ENCODE measurements around the gene TLE7. TPM values are rescaled to one million over a fixed set of nuclear protein-coding genes. Genes with fewer than 3 reads are reported as not detected.

Gene TLE7
- total RNA-seq, 1 donor from 2014 or later = not detected

DNA sequence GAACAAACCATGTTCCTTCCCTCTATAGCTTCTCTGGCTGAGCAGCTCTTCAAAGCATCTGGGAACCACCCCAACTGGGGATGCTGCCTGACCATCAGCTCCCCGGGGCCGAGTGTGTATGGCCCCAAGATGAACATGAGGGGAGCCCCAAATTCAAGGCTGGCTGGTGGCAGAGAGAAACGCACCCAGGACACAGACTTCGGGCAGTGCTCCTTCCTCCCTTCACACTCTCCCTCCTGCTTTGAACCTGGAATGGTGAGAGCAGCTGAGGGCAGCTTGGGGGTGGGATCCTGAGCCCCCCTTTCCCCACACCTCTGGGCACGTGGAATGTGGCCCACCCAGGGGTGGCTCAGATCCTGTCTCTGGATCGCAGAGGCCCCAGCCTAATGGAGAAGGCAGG, 17.2 kb downstream of the TLE7 start:
- ATAC-seq (ENCODE audit: low read depth) (no peak), DNase-seq (no peak)
- H3K9me3 Mint-ChIP-seq = peaks cover 7% of the 10 kb centered on the region
- no peaks in the 10 kb centered on the region for H3K36me3 Mint-ChIP-seq (ENCODE audit: low read depth)
- CTCF ChIA-PET = no interaction called here
- no peak overlapping the region for H3K27ac Mint-ChIP-seq
- TF ChIP-seq, protein P1, sequence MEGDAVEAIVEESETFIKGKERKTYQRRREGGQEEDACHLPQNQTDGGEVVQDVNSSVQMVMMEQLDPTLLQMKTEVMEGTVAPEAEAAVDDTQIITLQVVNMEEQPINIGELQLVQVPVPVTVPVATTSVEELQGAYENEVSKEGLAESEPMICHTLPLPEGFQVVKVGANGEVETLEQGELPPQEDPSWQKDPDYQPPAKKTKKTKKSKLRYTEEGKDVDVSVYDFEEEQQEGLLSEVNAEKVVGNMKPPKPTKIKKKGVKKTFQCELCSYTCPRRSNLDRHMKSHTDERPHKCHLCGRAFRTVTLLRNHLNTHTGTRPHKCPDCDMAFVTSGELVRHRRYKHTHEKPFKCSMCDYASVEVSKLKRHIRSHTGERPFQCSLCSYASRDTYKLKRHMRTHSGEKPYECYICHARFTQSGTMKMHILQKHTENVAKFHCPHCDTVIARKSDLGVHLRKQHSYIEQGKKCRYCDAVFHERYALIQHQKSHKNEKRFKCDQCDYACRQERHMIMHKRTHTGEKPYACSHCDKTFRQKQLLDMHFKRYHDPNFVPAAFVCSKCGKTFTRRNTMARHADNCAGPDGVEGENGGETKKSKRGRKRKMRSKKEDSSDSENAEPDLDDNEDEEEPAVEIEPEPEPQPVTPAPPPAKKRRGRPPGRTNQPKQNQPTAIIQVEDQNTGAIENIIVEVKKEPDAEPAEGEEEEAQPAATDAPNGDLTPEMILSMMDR (IDR thresholded peaks at IDR 0.05) = no peak
- POLR2A ChIA-PET = no interaction called here
- H3K27me3 Mint-ChIP-seq = peaks cover 30% of the 10 kb centered on the region
- peaks cover 3% of the 10 kb centered on the region for H3K4me1 Mint-ChIP-seq
- H3K4me3 Mint-ChIP-seq = no peak overlapping the region
- intact Hi-C loops (cut with micrococcal nuclease) = no loop called here

GRCh38 chr16:71423865-71424264, 18.0 kb downstream of the TLE7 start:
- H3K27me3 Mint-ChIP-seq = peaks cover 33% of the 10 kb centered on the region
- TF ChIP-seq, protein P1 (IDR thresholded peaks at IDR 0.05) = no peak
- DNase-seq (no peak), ATAC-seq (ENCODE audit: low read depth) (no peak)
- peaks cover 3% of the 10 kb centered on the region for H3K4me1 Mint-ChIP-seq
- H3K9me3 Mint-ChIP-seq = peaks cover 6% of the 10 kb centered on the region
- no peak overlapping the region for H3K27ac Mint-ChIP-seq
- POLR2A ChIA-PET = no interaction called here
- CTCF ChIA-PET = no interaction called here
- H3K36me3 Mint-ChIP-seq (ENCODE audit: low read depth) = no peaks in the 10 kb centered on the region
- no peak overlapping the region for H3K4me3 Mint-ChIP-seq
- intact Hi-C loops (cut with micrococcal nuclease) = no loop called here

DNA sequence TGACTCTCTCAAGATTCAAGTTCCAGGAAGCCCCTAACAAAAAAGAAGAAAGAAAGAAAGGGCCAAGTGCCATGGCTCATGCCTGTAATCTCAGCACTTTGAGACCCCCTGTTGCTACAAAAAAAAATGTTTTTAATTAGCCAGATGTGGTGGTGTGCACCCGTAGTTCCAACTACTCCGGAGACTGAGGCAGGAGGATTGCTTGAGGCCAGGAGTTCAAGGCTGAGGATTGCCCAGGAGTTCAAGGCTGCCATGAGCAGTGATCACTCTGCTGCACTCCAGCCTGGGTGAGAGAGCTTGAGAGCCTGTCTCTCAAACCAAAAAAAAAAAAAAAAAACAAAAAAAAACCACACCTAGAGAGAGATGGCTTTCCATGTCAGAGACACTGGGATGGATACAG, 18.8 kb downstream of the TLE7 start:
- TF ChIP-seq, protein P1 (IDR thresholded peaks at IDR 0.05) = no peak
- POLR2A ChIA-PET = no interaction called here
- H3K9me3 Mint-ChIP-seq = peaks cover 1% of the 10 kb centered on the region
- intact Hi-C loops (cut with micrococcal nuclease) = no loop called here
- CTCF ChIA-PET = interaction anchor here (1.4 kb wide), 1 partner anchor 188 kb away, joined by 3 read pairs; no protein-coding TSS in a partner anchor
- no peak for ATAC-seq (ENCODE audit: low read depth)
- no peak overlapping the region for H3K4me3 Mint-ChIP-seq
- no peak overlapping the region for H3K27ac Mint-ChIP-seq
- no peaks in the 10 kb centered on the region for H3K36me3 Mint-ChIP-seq (ENCODE audit: low read depth)
- peaks cover 3% of the 10 kb centered on the region for H3K4me1 Mint-ChIP-seq
- H3K27me3 Mint-ChIP-seq = peaks cover 41% of the 10 kb centered on the region
- DNase-seq = no peak

GRCh38 chr16:71421911-71422310, 19.9 kb downstream of the TLE7 start:
- Mint-ChIP-seq H3K4me3 (no peak overlapping the region), H3K9me3 (no peaks in the 10 kb centered on the region), H3K4me1 (peaks cover 3% of the 10 kb centered on the region), H3K27ac (no peak overlapping the region), H3K36me3 (ENCODE audit: low read depth) (no peaks in the 10 kb centered on the region), H3K27me3 (peaks cover 42% of the 10 kb centered on the region)
- intact Hi-C loops (cut with micrococcal nuclease) = no loop called here
- CTCF ChIA-PET = interaction anchor here (1.2 to 1.4 kb wide), 2 partner anchors 9 to 190 kb away, joined by 3 to 9 read pairs; no protein-coding TSS in a partner anchor
- TF ChIP-seq, protein P1 (IDR thresholded peaks at IDR 0.05) = no peak
- ATAC-seq (ENCODE audit: low read depth) = peak; percentile 40
- DNase-seq = no peak
- POLR2A ChIA-PET = no interaction called here

DNA sequence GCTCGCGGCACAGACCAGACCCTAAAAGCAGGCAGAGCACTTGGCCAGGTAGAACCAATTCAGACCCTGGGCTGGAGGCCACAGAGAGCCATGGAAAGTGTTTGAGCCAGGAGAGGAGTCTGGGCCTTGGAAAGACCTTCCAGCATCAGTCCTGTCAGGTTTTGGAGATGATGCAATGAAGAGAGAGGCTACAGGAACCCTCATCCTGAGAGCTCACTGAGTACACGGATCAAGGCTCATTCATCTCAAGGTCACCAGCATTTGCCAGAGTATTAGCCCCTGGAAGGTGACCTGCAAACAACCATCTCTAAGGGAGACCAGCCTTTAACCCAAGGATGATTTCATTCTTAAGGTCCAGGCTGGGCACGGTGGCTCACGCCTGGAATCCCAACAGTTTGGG, 27.8 kb downstream of the TLE7 start:
- DNase-seq (no peak), ATAC-seq (ENCODE audit: low read depth) (no peak)
- no peaks in the 10 kb centered on the region for H3K36me3 Mint-ChIP-seq (ENCODE audit: low read depth)
- H3K4me3 Mint-ChIP-seq = no peak overlapping the region
- H3K9me3 Mint-ChIP-seq = no peaks in the 10 kb centered on the region
- H3K27me3 Mint-ChIP-seq = peaks cover 42% of the 10 kb centered on the region
- TF ChIP-seq, protein P1 (IDR thresholded peaks at IDR 0.05) = no peak
- H3K4me1 Mint-ChIP-seq = peaks cover 9% of the 10 kb centered on the region
- intact Hi-C loops (cut with micrococcal nuclease) = no loop called here
- POLR2A ChIA-PET = no interaction called here
- no peak overlapping the region for H3K27ac Mint-ChIP-seq
- CTCF ChIA-PET = interaction anchor here (1.8 to 8.5 kb wide), 4 partner anchors 13 to 196 kb away, joined by 5 to 135 read pairs (median 62); no protein-coding TSS in a partner anchor

Measured in activated B cell treated with CpG ODN at 0.5 μM for 24 hours (primary cell).